ENCODE measurements around the gene MAGI1. TPM values are rescaled to one million over a fixed set of nuclear protein-coding genes. Genes with fewer than 3 reads are reported as not detected.
"Not testable (repeated sequence)": the region's sequence is repeated elsewhere in the genome, so short reads cannot be mapped to it uniquely, and the experiment has no call there.

MAGI1 gene
- total and polyA plus RNA-seq, 5 donors, result 15.8 to 38.3 (median 32.8) TPM

DNA sequence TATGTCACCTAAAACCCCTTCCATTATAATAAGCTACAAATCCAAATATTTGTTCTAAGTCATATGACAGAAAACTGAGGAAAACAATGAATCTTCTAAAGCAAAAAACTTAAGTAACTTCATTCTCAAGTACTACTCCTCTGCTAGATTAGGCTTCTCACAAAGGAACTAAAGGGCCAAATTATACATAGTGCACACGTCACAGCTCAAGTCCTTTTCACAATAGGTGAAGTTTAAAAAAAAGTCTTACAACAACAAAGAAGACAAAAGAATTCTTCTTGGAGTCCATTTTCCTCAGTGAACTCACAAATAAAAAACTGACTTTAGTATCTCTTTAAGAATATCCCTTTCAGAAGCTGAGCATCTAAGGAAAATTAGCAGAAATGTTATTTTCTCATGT lies 479.9 kb downstream of the MAGI1 start:
- ATAC-seq (no peak), DNase-seq (no peak)
- Histone ChIP-seq H3K9me3 (ENCODE audit: control insufficient read depth, low read length) (no peaks in the 10 kb centered on the region), H3K4me3 (ENCODE audit: low read length) (no peak overlapping the region), H3K4me1 (ENCODE audit: control insufficient read depth, insufficient read depth, low read length) (peaks cover 8% of the 10 kb centered on the region), H3K27ac (ENCODE audit: low read length) (no peak overlapping the region), H3K27me3 (ENCODE audit: control insufficient read depth, insufficient read depth) (no peaks in the 10 kb centered on the region)
- intact Hi-C loops (cut with DNase I), result no loop called here
- 68% methylated on average over 1 of the region's 1 CpG for WGBS

DNA sequence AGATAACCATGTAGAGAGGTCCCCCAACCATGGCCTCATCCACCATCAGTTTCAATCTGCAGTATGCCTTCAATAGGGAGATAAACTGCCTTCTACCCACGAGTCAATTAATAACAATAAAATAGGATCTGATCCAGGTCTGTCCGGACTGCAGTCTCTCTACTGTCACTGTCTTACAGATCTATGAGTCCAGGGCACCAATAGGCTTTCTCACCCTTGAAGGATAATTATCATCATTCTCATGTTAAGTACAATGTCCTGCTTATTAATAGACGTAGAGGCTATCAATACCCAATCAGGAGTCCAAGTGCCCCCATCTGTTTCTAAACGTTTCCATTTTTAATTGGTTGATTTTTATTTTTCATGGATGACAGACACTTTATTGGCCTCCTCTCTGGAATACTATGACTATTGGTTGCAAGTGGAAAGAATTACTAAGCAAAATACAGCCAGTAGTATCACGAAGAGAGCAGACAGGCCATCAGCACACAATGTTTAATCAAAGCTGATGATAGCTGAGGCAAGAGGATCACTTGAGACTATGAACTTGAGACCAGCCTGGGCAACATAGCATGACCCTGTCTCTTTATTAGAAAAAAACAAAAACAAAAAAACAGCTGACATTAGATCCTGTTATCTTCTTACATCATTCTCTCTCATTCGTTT lies 480.7 kb downstream of the MAGI1 start:
- no peak overlapping the region for H3K4me3 ChIP-seq (ENCODE audit: low read length)
- no peaks in the 10 kb centered on the region for H3K9me3 ChIP-seq (ENCODE audit: control insufficient read depth, low read length)
- no peak overlapping the region for H3K27ac ChIP-seq (ENCODE audit: low read length)
- ATAC-seq (no peak), DNase-seq (no peak)
- intact Hi-C loops (cut with DNase I), result no loop called here
- WGBS, result 64% methylated on average over 6 of the region's 6 CpGs
- H3K4me1 ChIP-seq (ENCODE audit: control insufficient read depth, insufficient read depth, low read length), result peaks cover 7% of the 10 kb centered on the region
- H3K27me3 ChIP-seq (ENCODE audit: control insufficient read depth, insufficient read depth), result no peaks in the 10 kb centered on the region

DNA sequence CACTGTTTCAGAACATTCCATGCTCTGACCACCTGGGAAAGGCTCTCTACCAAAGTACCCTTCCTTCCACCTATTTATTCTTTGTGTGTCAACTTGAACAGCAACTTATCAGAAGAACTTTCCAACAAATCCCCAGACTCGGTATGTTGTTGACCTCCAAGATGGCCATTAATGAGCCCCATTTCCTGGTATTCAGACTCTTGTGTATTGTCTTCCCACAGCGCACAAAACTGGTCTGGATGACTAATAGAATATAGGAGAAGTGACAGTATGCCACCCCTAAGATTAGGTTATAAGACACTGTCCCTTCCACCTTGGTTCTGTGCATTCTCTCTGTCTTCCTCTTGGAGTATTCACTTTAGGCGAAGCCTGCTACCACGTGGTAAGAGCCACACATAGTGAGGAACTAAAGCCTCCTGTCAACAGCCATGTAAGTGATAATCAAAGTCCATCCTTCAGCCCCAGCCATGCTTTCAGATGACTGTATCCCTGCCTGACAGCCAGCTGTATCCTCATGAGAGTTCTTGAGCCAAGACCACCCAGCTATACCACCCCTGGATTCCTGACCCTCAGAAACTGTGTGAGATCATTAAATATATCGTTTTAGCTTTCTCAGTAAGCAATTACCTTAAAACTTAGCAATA lies 481.7 kb downstream of the MAGI1 start:
- H3K4me1 ChIP-seq (ENCODE audit: control insufficient read depth, insufficient read depth, low read length), result peaks cover 7% of the 10 kb centered on the region
- 68% methylated on average over 5 of the region's 5 CpGs for WGBS
- intact Hi-C loops (cut with DNase I), result no loop called here
- no peaks in the 10 kb centered on the region for H3K27me3 ChIP-seq (ENCODE audit: control insufficient read depth, insufficient read depth)
- H3K27ac ChIP-seq (ENCODE audit: low read length), result no peak overlapping the region
- DNase-seq (no peak), ATAC-seq (peak in 1 of 2 donors; percentile 26)
- H3K9me3 ChIP-seq (ENCODE audit: control insufficient read depth, low read length), result no peaks in the 10 kb centered on the region
- H3K4me3 ChIP-seq (ENCODE audit: low read length), result no peak overlapping the region

DNA sequence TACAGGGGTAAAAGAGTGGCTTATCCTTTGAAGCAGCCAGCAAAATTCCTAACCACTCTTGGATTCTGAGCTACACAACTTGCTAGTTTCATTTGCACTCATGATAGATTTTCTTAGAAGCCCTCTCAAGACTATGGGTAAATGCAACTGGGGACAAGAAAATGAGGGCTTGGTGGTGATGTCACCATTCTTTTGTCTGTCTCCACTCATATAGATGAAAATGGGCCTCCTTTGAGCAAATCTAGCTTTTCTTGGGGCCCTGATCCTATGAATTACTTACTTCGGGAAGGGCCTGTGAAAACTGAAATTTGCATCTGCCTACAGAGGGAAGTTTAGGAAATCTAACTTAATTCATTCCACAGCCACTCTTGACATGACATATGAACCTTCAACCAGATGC lies 486.3 kb downstream of the MAGI1 start:
- ATAC-seq, result no peak
- H3K4me3 ChIP-seq (ENCODE audit: low read length), result no peak overlapping the region
- intact Hi-C loops (cut with DNase I), result no loop called here
- WGBS, result 98% methylated on average over 1 of the region's 1 CpG
- H3K9me3 ChIP-seq (ENCODE audit: control insufficient read depth, low read length), result no peaks in the 10 kb centered on the region
- DNase-seq, result no peak
- no peak overlapping the region for H3K27ac ChIP-seq (ENCODE audit: low read length)
- H3K27me3 ChIP-seq (ENCODE audit: control insufficient read depth, insufficient read depth), result no peaks in the 10 kb centered on the region
- H3K4me1 ChIP-seq (ENCODE audit: control insufficient read depth, insufficient read depth, low read length), result peaks cover 7% of the 10 kb centered on the region

DNA sequence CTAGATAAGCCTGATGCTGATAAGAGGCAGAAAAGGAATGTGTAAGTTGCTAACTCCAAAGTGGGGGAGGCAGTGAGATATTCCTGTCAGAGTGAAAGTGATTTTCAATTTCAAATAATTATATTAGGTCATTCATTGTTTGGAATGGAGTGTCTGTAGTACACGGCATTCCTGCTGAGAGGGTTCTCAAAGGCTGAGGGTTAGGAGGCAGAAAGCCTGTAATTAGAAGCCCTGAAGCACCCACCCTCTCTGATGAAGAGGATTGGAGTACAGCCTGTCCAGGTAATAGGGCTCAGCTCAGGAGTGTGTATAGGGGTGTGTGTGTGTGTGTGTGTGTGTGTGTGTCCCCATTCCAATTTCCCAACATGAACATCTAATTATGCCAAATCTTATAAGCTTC lies 486.8 kb downstream of the MAGI1 start:
- H3K9me3 ChIP-seq (ENCODE audit: control insufficient read depth, low read length), result no peaks in the 10 kb centered on the region
- intact Hi-C loops (cut with DNase I), result no loop called here
- H3K27ac ChIP-seq (ENCODE audit: low read length), result peak overlapping the region; percentile 42
- no peaks in the 10 kb centered on the region for H3K27me3 ChIP-seq (ENCODE audit: control insufficient read depth, insufficient read depth)
- WGBS, result 28% methylated on average over 1 of the region's 1 CpG
- ATAC-seq (no peak), DNase-seq (no peak)
- H3K4me3 ChIP-seq (ENCODE audit: low read length), result no peak overlapping the region
- H3K4me1 ChIP-seq (ENCODE audit: control insufficient read depth, insufficient read depth, low read length), result peaks cover 5% of the 10 kb centered on the region

DNA sequence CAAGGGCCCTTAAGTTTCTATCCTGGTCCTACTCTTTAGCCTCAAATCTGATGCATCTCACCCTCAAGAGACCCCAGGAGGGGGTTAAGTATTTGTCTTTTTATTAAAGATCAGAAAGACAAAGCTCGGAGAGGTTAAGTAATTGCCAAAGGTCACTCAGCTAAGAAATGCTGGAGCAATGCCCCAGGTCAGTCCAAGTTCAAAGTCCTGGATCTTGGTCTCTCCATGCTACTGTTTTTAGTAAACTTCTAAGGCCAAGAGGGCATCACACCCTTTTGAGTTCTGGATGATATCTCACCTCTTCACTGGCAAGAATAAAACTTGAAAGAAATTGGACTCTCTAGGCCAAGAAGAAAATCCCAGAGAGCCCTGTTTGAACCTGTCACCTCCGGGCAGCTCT lies 488.6 kb downstream of the MAGI1 start:
- H3K4me3 ChIP-seq (ENCODE audit: low read length), result no peak overlapping the region

DNA sequence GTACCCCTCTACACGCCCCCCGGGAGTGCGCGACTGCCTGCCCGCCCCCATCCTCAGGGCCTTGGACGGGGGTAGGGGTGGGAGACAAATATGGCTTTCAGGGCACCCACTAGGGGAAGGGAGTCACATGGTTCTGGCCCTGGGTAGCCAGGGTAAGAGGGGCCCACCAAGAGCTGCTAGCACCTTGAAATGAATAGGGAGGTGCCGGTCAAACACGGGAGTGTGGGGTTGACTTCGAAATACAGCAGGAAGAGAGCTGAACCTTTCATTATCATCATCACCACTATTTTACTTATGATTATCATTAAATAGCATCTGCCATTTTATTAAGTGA lies 489.1 kb downstream of the MAGI1 start:
- H3K27ac ChIP-seq (ENCODE audit: low read length), result no peak overlapping the region
- WGBS, result 27% methylated on average over 9 of the region's 9 CpGs
- ATAC-seq, result no peak

More for the DNA sequence above, 488.6 kb downstream of the MAGI1 start:
- Histone ChIP-seq H3K9me3 (ENCODE audit: control insufficient read depth, low read length) (no peaks in the 10 kb centered on the region), H3K4me1 (ENCODE audit: control insufficient read depth, insufficient read depth, low read length) (peaks cover 5% of the 10 kb centered on the region), H3K27me3 (ENCODE audit: control insufficient read depth, insufficient read depth) (no peaks in the 10 kb centered on the region), H3K27ac (ENCODE audit: low read length) (no peak overlapping the region)
- DNase-seq (no peak), ATAC-seq (no peak)
- intact Hi-C loops (cut with DNase I), result no loop called here
- WGBS, result 43% methylated on average over 2 of the region's 2 CpGs

DNA sequence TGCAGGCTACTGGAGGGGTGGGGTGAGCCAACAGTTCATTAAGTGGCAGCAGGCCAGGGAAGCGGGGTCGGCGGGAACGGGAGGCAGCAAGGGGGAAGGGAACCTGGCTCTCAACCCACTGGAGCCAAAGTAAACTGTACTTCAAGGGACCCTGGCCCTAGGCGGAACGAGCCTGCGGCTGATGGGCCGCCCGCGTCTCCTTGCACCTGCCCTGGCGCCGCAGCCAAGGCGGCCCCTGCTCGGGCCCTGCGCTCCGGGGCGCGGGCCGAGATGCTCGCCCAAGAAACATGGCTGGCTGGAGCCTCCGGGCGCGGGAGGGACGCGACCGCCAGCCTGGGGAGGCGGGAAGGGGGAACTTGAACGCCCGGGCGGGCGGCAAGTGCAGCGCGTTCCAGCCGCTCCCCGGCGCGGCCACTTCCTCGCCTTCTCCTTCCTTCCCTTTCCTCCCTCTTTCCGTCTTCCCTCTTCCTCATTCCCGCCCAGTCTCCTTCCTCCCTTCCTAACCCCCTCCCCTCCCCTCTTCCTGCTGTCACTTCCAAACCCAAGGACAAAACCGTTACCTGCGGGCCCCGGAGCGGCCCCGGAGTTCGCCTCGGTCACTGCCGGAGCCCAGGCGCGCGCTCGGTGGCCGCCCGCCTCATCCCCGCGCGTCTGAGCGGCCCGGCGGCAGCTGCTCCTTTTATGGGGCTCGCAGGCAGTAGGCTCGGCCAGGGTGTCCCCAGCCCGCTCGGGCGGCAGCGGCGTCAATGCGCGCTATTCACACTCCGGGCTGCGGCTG lies 489.7 kb downstream of the MAGI1 start:
- H3K4me3 ChIP-seq (ENCODE audit: low read length), result peak overlapping the region; percentile 50
- no peaks in the 10 kb centered on the region for H3K9me3 ChIP-seq (ENCODE audit: control insufficient read depth, low read length)
- no peak overlapping the region for H3K27ac ChIP-seq (ENCODE audit: low read length)
- DNase-seq (peak; percentile 32 to 76 (median 73)), ATAC-seq (peak; percentile 86 to 92)
- H3K4me1 ChIP-seq (ENCODE audit: control insufficient read depth, insufficient read depth, low read length), result peaks cover 5% of the 10 kb centered on the region
- intact Hi-C loops (cut with DNase I), result loop anchor here in 1 of 4 donors (5.0 kb wide), 1 partner anchor 62 kb away; no protein-coding TSS in a partner anchor
- H3K27me3 ChIP-seq (ENCODE audit: control insufficient read depth, insufficient read depth), result no peaks in the 10 kb centered on the region
- 2% methylated on average over 71 of the region's 71 CpGs for WGBS

More for the DNA sequence above, 489.1 kb downstream of the MAGI1 start:
- Histone ChIP-seq H3K9me3 (ENCODE audit: control insufficient read depth, low read length) (no peaks in the 10 kb centered on the region), H3K4me3 (ENCODE audit: low read length) (peak overlapping the region; percentile 50), H3K4me1 (ENCODE audit: control insufficient read depth, insufficient read depth, low read length) (peaks cover 5% of the 10 kb centered on the region), H3K27me3 (ENCODE audit: control insufficient read depth, insufficient read depth) (no peaks in the 10 kb centered on the region)
- DNase-seq, result no peak
- intact Hi-C loops (cut with DNase I), result loop anchor here in 1 of 4 donors (5.0 kb wide), 1 partner anchor 62 kb away; no protein-coding TSS in a partner anchor

DNA sequence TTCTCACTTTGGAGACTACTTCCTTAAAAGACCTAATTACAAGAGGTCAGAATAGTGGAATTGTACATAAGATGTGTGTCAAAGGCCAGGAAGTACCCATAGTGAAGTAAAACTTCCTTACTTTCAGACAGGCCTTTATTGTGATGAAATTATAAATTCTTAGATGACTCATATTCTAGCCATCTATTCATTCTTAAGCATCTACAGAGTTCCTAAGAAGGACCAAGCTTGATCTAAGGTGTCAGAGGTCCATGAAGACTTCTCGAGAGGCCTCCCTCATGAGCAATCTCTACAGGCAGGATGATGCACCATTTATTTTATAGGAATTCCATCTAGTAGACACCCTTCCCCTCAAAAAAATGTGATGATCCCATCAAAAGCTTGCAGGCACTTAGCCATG lies 493.3 kb downstream of the MAGI1 start:
- H3K27me3 ChIP-seq (ENCODE audit: control insufficient read depth, insufficient read depth), result no peaks in the 10 kb centered on the region
- intact Hi-C loops (cut with DNase I), result loop anchor here in 1 of 4 donors (5.0 kb wide), 1 partner anchor 58 kb away; no protein-coding TSS in a partner anchor
- ATAC-seq (no peak), DNase-seq (no peak)
- no peaks in the 10 kb centered on the region for H3K9me3 ChIP-seq (ENCODE audit: control insufficient read depth, low read length)
- H3K4me1 ChIP-seq (ENCODE audit: control insufficient read depth, insufficient read depth, low read length), result peaks cover 7% of the 10 kb centered on the region
- H3K27ac ChIP-seq (ENCODE audit: low read length), result no peak overlapping the region
- no peak overlapping the region for H3K4me3 ChIP-seq (ENCODE audit: low read length)
- 95% methylated on average over 1 of the region's 1 CpG for WGBS

DNA sequence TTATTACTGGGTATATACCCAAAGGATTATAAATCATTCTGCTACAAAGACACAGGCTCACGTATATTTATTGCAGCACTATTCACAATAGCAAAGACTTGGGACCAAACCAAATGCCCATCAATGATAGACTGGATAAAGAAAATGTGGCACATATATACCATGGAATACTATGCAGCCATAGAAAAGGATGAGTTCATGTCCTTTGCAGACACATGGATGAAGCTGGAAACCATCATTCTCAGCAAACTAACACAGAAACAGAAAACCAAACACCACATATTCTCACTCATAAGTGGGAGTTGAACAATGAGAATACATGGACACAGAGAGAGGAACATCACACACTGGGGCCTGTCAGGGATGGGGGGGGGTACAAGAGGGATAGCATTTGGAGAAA lies 495.3 kb downstream of the MAGI1 start:
- H3K27me3 ChIP-seq (ENCODE audit: control insufficient read depth, insufficient read depth); H3K9me3 ChIP-seq (ENCODE audit: control insufficient read depth, low read length); DNase-seq; H3K4me1 ChIP-seq (ENCODE audit: control insufficient read depth, insufficient read depth, low read length); H3K27ac ChIP-seq (ENCODE audit: low read length); intact Hi-C loops (cut with DNase I); H3K4me3 ChIP-seq (ENCODE audit: low read length); ATAC-seq: not testable (repeated sequence)
- WGBS, result 82% methylated on average over 1 of the region's 1 CpG

DNA sequence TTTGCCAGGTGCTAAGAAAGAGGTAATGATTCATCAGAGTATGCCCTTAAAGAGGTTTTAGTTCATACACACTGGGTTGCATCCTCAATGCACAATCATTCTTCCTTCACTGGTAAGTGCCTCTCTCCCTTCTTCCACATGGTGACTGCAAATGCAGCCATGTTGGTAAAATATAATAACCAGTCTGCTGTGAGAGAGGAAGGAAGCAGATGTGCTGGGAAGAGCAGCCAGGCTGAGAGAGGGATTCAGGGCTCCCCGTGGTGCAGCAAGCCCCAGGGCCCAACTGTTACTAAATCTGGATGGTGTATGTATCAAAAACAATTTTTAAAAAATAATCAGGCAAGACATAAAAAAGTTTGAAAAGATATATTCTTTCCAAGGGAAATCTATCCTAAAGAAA lies 498.1 kb downstream of the MAGI1 start:
- Histone ChIP-seq H3K9me3 (ENCODE audit: control insufficient read depth, low read length) (no peaks in the 10 kb centered on the region), H3K27me3 (ENCODE audit: control insufficient read depth, insufficient read depth) (no peaks in the 10 kb centered on the region), H3K4me1 (ENCODE audit: control insufficient read depth, insufficient read depth, low read length) (peaks cover 4% of the 10 kb centered on the region), H3K4me3 (ENCODE audit: low read length) (no peak overlapping the region), H3K27ac (ENCODE audit: low read length) (no peak overlapping the region)
- WGBS, result 38% methylated on average over 1 of the region's 1 CpG
- intact Hi-C loops (cut with DNase I), result no loop called here
- ATAC-seq (no peak), DNase-seq (no peak)

Data from right cardiac atrium (tissue), 5 donors.